Hematopoietic multipotent progenitor cell treated with erythropoietin and hydrocortisone succinate and interleukin-3 and kit ligand, for 4 days (in vitro differentiated cells): Measurements from ENCODE around the gene AGBL4.

Experiments
- DNase-seq: peaks from one replicate; pipeline ENCODE4 v3.0.0-alpha.2; 2015

AGBL4 gene

GRCh38 chr1:48807554-48808260 is 1216.0 kb downstream of the AGBL4 start:
- no peak for DNase-seq

- DNase-seq = peak; percentile 46
These were observed 1220.3 kb downstream of the AGBL4 start for GRCh38 chr1:48803474-48803873.

- DNase-seq = no peak
These were observed 1228.9 kb downstream of the AGBL4 start for GRCh38 chr1:48794816-48795215.

- DNase-seq = peak; percentile 70
These were observed 1229.9 kb downstream of the AGBL4 start for GRCh38 chr1:48793863-48794262.

- DNase-seq = peak; percentile 14
These were observed 1230.8 kb downstream of the AGBL4 start for GRCh38 chr1:48792961-48793360.

GRCh38 chr1:48790397-48790796 is 1233.4 kb downstream of the AGBL4 start:
- DNase-seq = no peak

- DNase-seq = no peak
These were observed 1233.9 kb downstream of the AGBL4 start for GRCh38 chr1:48789903-48790302.

GRCh38 chr1:48785869-48786268 is 1237.9 kb downstream of the AGBL4 start:
- DNase-seq = no peak

- DNase-seq = no peak
These were observed 1239.5 kb downstream of the AGBL4 start for GRCh38 chr1:48784301-48784700.

- peak; percentile 51 for DNase-seq
These were observed 1246.4 kb downstream of the AGBL4 start for GRCh38 chr1:48777219-48777895.

GRCh38 chr1:48776393-48777218 is 1247.1 kb downstream of the AGBL4 start, which contains the start of gene BEND5:
BEND5 (minus strand) TSS chr1:48776891; CDS start chr1:48776831, 60 bp downstream.
- peak; percentile 78 for DNase-seq

- peak; percentile 7 for DNase-seq
These were observed 1247.8 kb downstream of the AGBL4 start for GRCh38 chr1:48775831-48776392.

GRCh38 chr1:48773133-48773532 is 1250.6 kb downstream of the AGBL4 start:
- DNase-seq = no peak

- DNase-seq = no peak
These were observed 1251.5 kb downstream of the AGBL4 start for GRCh38 chr1:48772211-48772610.

- no peak for DNase-seq
These were observed 1252.2 kb downstream of the AGBL4 start for GRCh38 chr1:48771561-48771960.

- peak; percentile 62 for DNase-seq
These were observed 1255.7 kb downstream of the AGBL4 start for GRCh38 chr1:48767975-48768510.

GRCh38 chr1:48765335-48765734 is 1258.4 kb downstream of the AGBL4 start:
- no peak for DNase-seq

GRCh38 chr1:48761986-48762385 is 1261.8 kb downstream of the AGBL4 start:
- no peak for DNase-seq

GRCh38 chr1:48761411-48761810 is 1262.3 kb downstream of the AGBL4 start:
- no peak for DNase-seq

GRCh38 chr1:48760857-48761256 is 1262.9 kb downstream of the AGBL4 start:
- DNase-seq = no peak

- DNase-seq = no peak
These were observed 1264.8 kb downstream of the AGBL4 start for GRCh38 chr1:48758976-48759375.

- DNase-seq = no peak
These were observed 1266.4 kb downstream of the AGBL4 start for GRCh38 chr1:48757363-48757762.
